Stimulated activated CD8-positive, alpha-beta memory T cell treated with anti-CD3 and anti-CD28 coated beads, Interleukin-15, amount 100 ng/mL, for 4 hours (primary cell): ENCODE results near the gene SLC13A3.
A peak's percentile ranks its signal among the peaks of the same experiment; 100 is the strongest.
"Not testable (repeated sequence)": the region's sequence is repeated elsewhere in the genome, so short reads cannot be mapped to it uniquely, and the experiment has no call there.

Experiments
- DNase-seq, 2 donors: peaks; one replicate each; pipeline ENCODE4 v3.0.0-alpha.2; 2020; ENCODE audit warnings: low read depth in 2 of 2

The SLC13A3 gene

DNA sequence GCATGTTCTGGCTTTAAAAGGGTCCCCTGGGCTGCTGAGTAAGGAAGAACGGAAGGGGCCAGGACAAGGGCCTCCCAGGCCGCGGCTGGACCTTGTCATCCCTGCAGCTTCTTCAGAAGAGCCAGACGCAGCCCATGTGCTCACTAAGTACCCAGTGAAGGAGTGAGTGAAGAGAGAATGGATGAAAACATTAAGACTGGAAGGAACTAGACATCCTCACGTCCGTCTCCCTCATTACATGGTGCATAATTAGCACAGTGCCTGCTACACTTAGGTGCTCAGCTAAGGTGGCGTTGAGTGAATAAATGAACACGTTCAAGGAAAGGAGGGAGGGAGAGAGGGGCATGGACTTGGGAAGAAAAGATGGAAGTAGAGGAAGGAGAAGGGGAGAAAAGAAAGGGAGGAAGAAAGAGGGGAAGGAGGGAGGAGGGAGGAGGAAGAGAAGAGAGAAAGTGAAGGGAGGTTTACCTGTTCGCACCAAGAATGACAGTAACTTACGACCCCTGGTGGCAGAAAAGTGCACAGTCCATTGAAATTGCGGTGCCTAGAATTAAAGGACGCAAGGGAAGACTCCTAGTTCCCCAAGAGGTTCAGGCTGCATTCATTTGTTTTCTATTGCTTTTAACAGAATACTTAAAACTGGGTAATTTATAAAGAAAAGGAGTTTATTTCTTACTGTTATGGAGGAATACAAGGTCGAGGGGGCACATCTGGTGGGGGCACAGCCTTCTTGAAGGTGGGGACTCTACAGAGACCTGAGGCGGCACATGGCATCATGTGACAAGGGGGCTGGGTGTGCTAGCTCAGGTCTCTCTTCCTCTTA lies 30.0 kb upstream of the SLC13A3 start:
- DNase-seq: peak in 1 of 2 donors; percentile 37

- no peak for DNase-seq
These were observed 29.4 kb upstream of the SLC13A3 start for GRCh38 chr20:46680684-46681031.

DNA sequence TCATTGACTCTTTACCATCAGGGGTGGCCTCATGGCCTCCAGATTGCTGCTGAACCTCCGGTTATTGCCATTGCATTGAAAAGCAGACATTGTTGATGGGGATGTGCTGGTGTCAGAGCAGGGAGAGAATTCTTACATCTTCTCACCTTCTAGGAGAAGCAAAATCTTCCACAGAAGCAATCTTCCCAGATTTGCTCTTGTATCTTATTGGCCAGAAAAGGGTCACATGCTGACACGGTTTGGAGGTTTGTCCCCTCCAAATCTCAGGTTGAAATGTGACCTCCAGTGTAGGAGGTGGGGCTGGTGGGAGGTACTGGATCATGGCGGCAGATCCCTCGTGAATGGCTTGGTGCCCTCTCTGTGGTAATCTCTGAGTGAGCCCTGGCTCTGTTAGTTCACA lies 27.3 kb upstream of the SLC13A3 start:
- no peak for DNase-seq

DNA sequence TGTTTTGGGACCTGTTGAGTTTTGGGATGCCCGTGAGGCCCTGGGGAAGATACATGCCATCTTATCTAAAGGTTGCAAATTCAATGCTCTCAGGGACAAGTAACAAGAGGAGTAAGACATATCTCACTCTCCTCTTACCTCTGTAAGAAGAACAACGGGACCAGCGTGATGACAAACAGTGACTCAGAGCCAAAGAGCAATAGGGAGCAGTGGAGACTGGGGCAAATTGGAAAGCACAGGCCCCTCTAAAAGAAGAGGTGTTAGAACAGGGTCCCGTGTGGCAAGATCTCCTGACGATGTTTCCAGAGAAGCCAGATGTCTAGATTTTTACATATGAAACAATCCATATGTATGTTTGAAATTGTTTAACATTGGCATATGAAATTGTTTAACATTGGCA lies 26.3 kb upstream of the SLC13A3 start:
- DNase-seq: no peak

GRCh38 chr20:46676649-46677316 lies 25.5 kb upstream of the SLC13A3 start:
- DNase-seq: not testable (repeated sequence)

DNA sequence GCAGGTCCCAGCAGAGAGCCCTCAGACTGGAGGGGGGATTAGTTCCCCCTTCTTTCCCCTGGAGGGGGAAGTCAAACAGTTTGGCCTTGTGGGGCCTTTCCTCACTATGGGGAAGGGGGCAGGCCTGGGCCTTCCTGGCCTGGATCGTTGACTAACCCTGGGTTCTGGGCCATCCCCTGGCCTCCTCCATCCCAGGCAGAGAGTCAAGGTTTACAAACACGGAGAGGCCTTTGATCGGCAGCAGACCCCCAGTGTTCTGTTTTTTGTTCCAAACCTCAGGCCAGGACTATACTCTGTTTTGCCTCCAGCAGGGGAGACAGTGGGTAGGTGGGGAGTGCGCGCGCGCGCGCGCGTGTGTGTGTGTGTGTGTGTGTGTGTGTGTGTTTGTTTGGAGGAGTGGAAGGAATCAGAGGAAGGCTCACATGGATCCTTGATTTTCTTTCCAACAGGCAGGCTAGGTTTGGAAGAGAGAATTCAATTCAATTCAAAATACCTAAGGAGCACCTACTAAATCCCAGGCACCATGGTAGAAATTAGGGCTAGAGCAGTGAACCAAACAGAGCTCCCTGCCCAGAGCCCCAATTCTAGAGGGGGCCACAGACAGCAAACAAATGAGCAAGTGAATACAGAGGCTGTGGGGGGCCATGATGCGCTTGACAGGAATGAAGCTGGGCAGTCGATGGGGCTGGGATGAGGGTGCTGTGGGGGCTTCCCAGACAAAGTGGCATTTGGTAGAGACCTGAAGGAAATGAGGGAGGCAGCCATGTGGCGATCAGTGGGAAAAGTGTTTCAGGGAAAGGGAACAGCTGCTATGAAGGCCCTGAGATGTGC lies 23.2 kb upstream of the SLC13A3 start:
- no peak for DNase-seq

GRCh38 chr20:46673394-46674252 lies 22.4 kb upstream of the SLC13A3 start:
- no peak for DNase-seq

- no peak for DNase-seq
These were observed 21.4 kb upstream of the SLC13A3 start for GRCh38 chr20:46672543-46673148.

DNA sequence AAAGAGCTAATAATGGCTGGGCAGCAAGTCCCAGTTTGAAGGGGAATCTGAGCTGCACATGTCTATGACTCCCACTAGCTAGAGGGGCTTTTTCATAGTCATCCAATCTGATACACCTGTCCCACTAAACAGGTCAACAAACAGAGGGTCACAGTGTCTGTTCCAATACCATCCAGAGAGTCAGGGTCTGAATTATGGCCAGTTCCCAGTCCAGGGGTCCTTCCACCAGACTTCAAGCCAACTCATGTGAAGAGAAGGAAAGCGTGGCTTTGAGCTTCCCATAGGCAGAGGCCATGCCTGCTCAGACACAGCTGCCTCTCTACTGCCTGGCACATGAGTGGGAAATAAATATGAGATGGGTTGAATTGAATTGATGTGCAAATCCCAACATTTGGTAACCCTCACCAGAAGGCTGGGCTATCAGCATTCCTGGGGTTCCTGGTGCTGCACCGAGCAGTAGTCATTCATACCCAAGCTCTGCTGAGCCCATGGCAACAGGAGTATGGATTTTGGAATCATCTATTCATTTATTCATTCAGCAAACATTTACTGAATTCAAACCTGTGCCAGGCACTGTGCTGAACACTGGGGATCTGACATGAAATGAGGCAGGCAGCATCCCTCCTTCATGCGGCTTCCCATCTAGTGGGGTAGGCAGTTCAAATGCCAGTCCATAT lies 20.7 kb upstream of the SLC13A3 start:
- DNase-seq: no peak

DNA sequence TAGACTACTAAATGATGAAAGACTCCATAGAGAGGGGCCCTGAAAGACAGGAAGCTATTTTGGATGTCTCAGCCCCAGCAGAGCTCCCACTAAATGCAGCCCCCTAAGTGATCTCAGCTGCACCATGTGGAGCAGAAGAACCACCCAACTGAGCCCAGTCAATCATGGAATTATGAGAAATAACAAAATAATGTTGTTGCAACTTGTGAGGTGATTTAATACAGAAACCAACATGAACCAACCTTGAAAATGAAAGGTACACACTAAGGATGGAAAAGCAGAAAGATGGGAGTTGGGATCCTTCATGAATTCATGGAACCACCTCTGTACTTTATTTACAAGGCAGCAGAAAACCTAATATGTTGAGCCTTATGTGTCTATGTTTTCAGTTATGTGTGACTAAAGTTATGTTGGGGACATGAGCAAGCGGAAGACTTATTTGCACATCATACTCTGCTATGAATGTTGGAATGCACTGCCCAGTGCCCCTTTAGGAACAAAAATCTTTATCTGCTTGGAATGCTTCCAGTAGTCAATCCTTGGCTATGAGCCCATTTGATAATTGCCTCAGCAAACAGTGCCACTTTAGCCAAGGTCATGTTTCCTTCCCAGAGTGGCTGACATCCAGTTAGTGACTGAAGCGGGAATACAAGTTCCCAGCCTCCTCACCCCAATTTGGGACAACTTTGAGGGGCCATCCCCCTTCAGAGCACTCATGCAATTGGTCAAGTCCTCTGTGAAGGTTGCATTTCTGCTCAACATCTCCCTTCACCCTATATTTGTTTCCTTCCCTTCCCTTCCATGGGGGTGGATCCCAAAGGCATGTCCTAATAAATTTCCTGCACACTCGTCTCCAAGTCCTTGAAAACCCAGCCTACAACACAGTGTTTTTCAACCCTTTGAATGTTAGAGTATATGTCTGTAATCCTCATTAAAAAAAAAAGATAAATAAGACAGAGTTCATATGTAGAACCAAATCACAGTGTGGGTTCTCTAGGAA lies 19.6 kb upstream of the SLC13A3 start:
- no peak for DNase-seq

DNA sequence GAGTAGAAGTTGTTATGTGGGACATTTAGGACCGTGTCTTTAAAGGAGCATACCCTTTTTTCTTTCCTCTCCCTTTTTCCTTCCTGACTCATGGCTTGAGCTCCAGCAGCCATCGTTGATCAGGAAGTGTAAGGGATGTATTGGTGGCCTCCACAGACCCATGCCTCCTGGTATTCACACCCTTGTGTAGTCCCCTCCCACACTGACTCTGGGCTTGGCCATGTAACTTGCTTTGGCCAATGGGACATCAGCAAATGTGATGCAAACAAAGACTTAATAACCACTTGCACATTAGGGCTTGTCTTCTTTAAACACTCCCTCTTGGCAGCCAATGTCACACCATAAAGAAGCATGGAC lies 18.9 kb upstream of the SLC13A3 start:
- DNase-seq: no peak

DNA sequence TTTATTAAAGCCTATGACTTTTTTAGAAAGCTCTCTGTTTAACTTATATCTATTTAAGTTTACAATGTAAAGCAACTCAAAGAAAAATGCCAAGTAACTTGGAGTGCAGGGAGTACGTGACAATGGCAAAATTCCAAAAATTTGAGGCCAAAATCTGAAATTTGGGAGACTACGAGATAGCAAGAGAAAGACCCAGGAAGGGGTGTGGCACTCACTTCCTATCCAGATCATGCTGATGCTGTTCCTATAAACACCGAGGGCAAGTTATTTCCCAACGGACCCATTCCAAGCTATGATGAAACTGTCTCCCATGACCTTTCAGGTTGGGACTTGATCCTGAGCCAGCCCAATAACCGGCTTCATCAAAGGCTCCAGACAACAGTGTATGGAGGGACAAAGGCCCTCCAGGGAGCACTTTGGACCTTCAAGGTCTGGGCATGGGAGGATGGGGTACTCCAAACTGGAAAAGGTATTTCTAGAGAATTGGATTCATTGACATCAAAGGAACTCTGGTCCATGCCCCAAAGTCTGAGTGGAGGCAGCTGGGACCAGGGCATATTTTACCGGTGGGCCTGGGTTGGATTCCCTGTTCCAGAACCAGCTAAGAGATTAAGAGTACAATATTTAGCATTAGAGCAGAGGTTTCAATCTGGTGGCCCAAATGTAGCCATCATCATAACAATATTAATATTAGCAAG lies 15.7 kb upstream of the SLC13A3 start:
- no peak for DNase-seq

GRCh38 chr20:46666306-46666705 lies 15.0 kb upstream of the SLC13A3 start:
- no peak for DNase-seq

GRCh38 chr20:46665602-46666001 lies 14.3 kb upstream of the SLC13A3 start:
- DNase-seq: no peak

DNA sequence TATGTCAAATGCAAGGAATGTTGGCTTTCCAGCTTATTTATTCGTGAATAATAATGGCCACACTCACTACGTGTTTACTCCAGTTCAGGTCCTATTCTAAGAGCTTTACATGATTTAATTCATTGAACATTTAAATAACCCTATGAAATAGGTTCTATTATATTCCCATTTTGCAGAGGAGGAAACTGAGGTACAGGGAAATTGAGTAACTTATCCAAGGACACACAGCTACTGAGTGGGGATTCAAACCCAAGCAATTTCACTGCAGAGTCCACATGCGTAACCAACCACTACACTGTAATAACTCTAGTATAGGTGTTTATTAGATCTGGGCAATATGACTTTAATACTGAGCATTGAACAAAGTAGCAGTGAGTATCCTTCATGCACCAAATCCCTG lies 12.3 kb upstream of the SLC13A3 start:
- no peak for DNase-seq

DNA sequence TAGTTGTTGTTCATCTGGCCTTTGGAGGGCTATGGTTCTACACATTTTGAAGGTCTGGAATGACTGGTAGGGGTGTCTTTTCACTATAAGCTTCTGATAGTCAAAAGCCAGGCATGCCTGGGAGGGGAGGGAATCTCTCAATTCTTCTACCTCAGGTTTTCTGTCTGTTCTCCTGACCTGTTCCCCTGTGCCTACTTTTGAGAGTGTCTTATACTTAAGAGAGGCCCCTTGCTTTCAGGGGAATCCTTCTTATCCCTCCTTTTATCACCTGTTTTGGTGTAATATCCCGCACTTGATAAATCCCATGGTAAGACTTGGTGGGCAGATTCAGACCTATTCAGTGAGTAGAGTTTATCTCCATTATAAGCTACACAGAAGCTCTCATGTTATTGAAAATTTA lies 10.4 kb upstream of the SLC13A3 start:
- no peak for DNase-seq

DNA sequence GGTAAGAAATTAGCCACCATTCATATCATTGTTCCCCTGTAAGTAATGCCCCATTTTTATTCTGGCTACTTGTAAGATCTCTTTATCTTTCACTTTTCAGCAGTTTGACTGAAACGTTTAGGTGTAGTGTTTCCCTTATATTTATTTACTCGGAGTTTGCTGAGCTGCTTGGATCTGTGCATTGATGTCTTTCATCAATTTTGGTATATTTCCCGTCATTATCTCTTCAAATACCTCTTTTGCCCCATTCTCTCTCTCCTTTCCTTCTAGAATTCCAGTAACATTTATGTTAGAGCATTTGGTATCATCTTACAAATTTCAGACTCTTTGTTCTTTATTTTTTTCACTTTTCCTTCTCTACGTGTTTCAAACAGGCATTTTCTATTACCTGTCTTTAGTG lies 9.2 kb upstream of the SLC13A3 start:
- DNase-seq: no peak

- DNase-seq: no peak
These were observed 6.4 kb upstream of the SLC13A3 start for GRCh38 chr20:46657618-46658017.

- DNase-seq: no peak
These were observed 5.9 kb upstream of the SLC13A3 start for GRCh38 chr20:46657137-46657536.
